ENCODE data around the gene MANF.

The MANF gene

GRCh38 chr3:51391075-51391565 lies 6.0 kb downstream of the MANF start, which contains the start of gene RBM15B:
Gene RBM15B (plus strand): TSS chr3:51391285. CDS start chr3:51391400, 115 bp downstream.
- peak; percentile 61 for TF ChIP-seq CTCF (IDR thresholded peaks at IDR 0.05; ENCODE audit: low read depth, low read length)
- Histone ChIP-seq H3K27me3 (no peaks in the 10 kb centered on the region), H3K9me3 (no peaks in the 10 kb centered on the region), H3K36me3 (peaks cover 43% of the 10 kb centered on the region), H3K4me3 (ENCODE audit: low read depth, low read length) (peak within 1 kb of the TSS; percentile 68), H3K4me1 (no peaks in the 10 kb centered on the region; the same call in 1 of the 2 replicates)
- DNase-seq, result peak; percentile 94

GRCh38 chr3:51391566-51392354 lies 6.7 kb downstream of the MANF start:
- H3K36me3 ChIP-seq, result peaks cover 45% of the 10 kb centered on the region
- H3K4me3 ChIP-seq (ENCODE audit: low read depth, low read length), result peak overlapping the region; percentile 68
- H3K4me1 ChIP-seq, result no peaks in the 10 kb centered on the region; the same call in 1 of the 2 replicates
- TF ChIP-seq CTCF (IDR thresholded peaks at IDR 0.05; ENCODE audit: low read depth, low read length), result no peak
- no peaks in the 10 kb centered on the region for H3K27me3 ChIP-seq
- no peaks in the 10 kb centered on the region for H3K9me3 ChIP-seq
- peak; percentile 23 for DNase-seq

DNA sequence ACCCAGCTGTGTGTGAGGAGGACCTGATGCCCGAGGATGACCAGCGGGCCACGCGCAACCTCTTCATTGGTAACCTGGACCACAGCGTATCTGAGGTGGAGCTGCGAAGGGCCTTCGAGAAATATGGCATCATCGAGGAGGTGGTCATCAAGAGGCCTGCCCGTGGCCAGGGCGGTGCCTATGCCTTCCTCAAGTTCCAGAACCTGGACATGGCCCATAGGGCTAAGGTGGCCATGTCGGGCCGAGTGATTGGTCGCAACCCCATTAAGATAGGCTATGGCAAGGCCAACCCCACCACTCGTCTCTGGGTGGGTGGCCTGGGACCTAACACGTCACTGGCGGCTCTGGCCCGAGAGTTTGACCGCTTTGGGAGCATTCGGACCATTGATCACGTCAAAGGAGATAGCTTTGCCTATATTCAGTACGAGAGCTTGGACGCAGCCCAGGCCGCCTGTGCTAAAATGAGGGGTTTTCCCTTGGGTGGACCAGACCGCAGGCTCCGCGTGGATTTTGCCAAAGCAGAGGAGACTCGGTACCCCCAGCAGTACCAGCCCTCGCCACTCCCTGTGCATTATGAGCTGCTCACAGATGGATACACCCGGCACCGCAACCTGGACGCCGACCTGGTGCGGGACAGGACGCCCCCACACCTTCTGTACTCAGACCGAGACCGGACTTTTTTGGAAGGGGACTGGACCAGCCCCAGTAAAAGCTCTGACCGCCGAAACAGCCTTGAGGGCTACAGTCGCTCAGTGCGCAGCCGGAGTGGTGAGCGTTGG lies 7.5 kb downstream of the MANF start:
- peaks cover 45% of the 10 kb centered on the region for H3K36me3 ChIP-seq
- no peak for TF ChIP-seq CTCF (IDR thresholded peaks at IDR 0.05; ENCODE audit: low read depth, low read length)
- H3K27me3 ChIP-seq, result no peaks in the 10 kb centered on the region
- peak overlapping the region; percentile 68 for H3K4me3 ChIP-seq (ENCODE audit: low read depth, low read length)
- no peaks in the 10 kb centered on the region for H3K9me3 ChIP-seq
- H3K4me1 ChIP-seq, result no peaks in the 10 kb centered on the region; the same call in 1 of the 2 replicates
- DNase-seq, result no peak

GRCh38 chr3:51393134-51393495 lies 8.0 kb downstream of the MANF start:
- Histone ChIP-seq H3K9me3 (no peaks in the 10 kb centered on the region), H3K27me3 (no peaks in the 10 kb centered on the region), H3K4me1 (no peaks in the 10 kb centered on the region; the same call in 1 of the 2 replicates), H3K4me3 (ENCODE audit: low read depth, low read length) (no peak overlapping the region), H3K36me3 (peaks cover 45% of the 10 kb centered on the region)
- no peak for TF ChIP-seq CTCF (IDR thresholded peaks at IDR 0.05; ENCODE audit: low read depth, low read length)
- no peak for DNase-seq

DNA sequence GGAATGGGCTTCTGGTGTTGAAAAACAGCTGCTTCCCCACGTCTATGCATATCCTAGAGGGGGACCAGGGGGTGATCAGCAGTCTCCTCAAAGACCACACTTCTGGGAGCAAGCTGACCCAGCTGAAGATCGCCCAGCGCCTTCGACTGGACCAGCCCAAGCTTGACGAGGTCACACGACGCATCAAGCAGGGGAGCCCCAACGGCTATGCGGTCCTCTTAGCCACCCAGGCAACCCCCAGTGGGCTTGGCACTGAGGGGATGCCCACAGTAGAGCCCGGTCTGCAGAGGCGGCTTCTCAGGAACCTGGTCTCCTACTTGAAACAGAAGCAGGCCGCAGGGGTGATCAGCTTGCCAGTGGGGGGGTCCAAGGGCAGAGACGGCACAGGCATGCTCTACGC lies 8.5 kb downstream of the MANF start:
- H3K4me3 ChIP-seq (ENCODE audit: low read depth, low read length), result no peak overlapping the region
- H3K27me3 ChIP-seq, result no peaks in the 10 kb centered on the region
- no peak for DNase-seq
- no peak for TF ChIP-seq CTCF (IDR thresholded peaks at IDR 0.05; ENCODE audit: low read depth, low read length)
- no peaks in the 10 kb centered on the region; the same call in 1 of the 2 replicates for H3K4me1 ChIP-seq
- no peaks in the 10 kb centered on the region for H3K9me3 ChIP-seq
- H3K36me3 ChIP-seq, result peaks cover 44% of the 10 kb centered on the region
